SJCRH30 (cell line): ENCODE measurements around the gene TRIP6. TPM values are rescaled to one million over a fixed set of nuclear protein-coding genes. Genes with fewer than 3 reads are reported as not detected.

ENCODE experiments used
- DNase-seq, 2 experiments: peaks; one replicate each; pipeline ENCODE4 v3.0.0-alpha.2; 2015 to 2020
- H3K27ac ChIP-seq: fragments of 250-450 bp; sonication (Bioruptor Pico); 2 replicates; pipeline ENCODE4 v1.5.1; 2020; ENCODE audit warnings: mild to moderate bottlenecking, moderate library complexity
- H3K27me3 ChIP-seq: fragments of 250-450 bp; sonication (Bioruptor Pico); 2 replicates; pipeline ENCODE4 v1.5.1; 2020; ENCODE audit warnings: mild to moderate bottlenecking, moderate library complexity
- H3K36me3 ChIP-seq: fragments of 250-450 bp; sonication (Bioruptor Pico); 2 replicates; pipeline ENCODE4 v1.5.1; 2020; ENCODE audit warnings: mild to moderate bottlenecking, moderate library complexity
- H3K4me1 ChIP-seq: fragments of 250-450 bp; sonication (Bioruptor Pico); 2 replicates; pipeline ENCODE4 v1.5.1; 2020; ENCODE audit warnings: mild to moderate bottlenecking, moderate library complexity
- H3K4me3 ChIP-seq: fragments of 250-450 bp; sonication (Bioruptor Pico); 2 replicates; pipeline ENCODE4 v1.5.1; 2020; ENCODE audit warnings: mild to moderate bottlenecking, moderate library complexity
- H3K9me3 ChIP-seq: fragments of 250-450 bp; sonication (Bioruptor Pico); replicated peaks from 2 replicates; pipeline ENCODE4 v1.5.1; 2020; ENCODE audit warnings: mild to moderate bottlenecking, moderate library complexity
- total RNA-seq: library from RNA; depleted of rRNA; stranded (reverse); fragments of >200 nt; shearing (Covaris generic); gene quantifications from 2 replicates; pipeline ENCODE4 v1.2.3, GENCODE V29; 2014

Gene TRIP6
- total RNA-seq, 1 experiment from 2014 or later = 49.3 TPM

DNA sequence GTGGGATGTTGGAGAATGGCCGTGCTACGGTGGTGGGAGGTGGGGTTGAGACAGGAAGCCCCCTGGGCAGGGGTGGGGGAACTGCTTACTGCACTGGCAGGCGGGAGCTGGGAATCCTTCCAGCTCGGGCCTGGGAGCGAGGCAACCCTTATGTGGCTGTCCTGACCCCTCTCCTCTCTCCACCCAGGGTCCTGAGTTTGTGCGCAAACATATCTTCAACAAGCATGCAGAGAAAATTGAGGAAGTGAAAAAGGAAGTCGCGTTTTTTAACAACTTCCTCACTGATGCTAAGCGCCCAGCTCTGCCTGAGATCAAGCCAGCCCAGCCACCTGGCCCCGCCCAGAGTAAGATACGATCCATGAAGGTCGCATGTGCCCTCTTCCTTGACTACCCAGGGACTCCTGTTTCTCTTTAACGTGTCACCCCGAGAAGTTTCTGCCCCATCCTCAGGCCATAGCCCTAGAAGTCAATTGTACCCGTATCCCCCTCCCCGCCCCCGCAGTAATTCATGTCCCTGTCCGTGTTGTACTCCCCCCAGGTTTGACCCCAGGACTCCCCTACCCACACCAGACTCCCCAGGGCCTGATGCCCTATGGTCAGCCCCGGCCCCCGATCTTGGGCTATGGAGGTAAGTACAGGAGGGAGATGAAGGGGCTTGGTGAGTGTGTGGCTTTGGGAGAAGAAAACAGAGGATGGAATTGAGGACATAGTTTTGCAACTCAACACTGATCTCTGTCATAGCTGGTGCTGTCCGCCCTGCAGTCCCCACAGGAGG, 20.5 kb downstream of the TRIP6 start:
- H3K36me3 ChIP-seq = peaks cover 64% of the 10 kb centered on the region
- H3K9me3 ChIP-seq = no peaks in the 10 kb centered on the region
- H3K4me1 ChIP-seq = no peaks in the 10 kb centered on the region; the same call in 1 of the 2 replicates
- H3K4me3 ChIP-seq = no peak overlapping the region
- H3K27me3 ChIP-seq = no peaks in the 10 kb centered on the region
- DNase-seq = no peak
- H3K27ac ChIP-seq = no peak overlapping the region

DNA sequence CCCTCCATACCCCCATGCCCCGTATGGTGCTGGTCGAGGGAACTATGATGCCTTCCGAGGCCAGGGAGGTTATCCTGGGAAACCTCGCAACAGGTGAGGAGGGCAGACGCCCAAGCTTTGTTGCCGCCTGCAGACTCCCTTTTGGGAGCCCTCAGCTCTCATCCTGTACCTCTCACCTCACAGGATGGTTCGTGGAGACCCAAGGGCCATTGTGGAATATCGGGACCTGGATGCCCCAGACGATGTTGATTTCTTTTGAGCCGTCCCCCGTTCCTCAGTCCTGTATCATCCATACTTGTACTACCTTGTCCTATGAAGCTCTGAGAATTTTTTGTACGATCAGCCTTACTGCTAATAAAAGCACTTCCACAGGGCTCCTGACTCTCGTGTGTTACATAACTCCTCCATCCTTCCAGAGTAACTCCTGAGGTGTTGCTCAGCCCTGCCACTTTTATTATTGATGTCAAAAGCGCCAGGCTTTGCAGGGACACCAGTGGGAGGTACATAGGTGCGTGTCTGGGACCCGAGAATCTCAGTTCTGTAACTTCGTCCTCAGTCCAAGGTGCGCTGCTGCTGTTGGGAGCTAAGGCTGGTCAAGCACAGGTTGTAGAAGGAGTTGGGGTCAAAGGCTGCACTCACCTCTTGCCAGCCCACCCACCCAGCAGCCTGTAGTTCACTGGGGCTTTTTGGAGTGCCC, 21.3 kb downstream of the TRIP6 start:
- H3K36me3 ChIP-seq = peaks cover 57% of the 10 kb centered on the region
- H3K4me3 ChIP-seq = peak overlapping the region; percentile 70
- no peak for DNase-seq
- no peaks in the 10 kb centered on the region; the same call in 1 of the 2 replicates for H3K4me1 ChIP-seq
- H3K27ac ChIP-seq = peak overlapping the region; percentile 61; the same call in 1 of the 2 replicates
- no peaks in the 10 kb centered on the region for H3K9me3 ChIP-seq
- H3K27me3 ChIP-seq = no peaks in the 10 kb centered on the region

GRCh38 chr7:100888988-100889750, 22.0 kb downstream of the TRIP6 start, which contains the start of gene UFSP1:
UFSP1 (minus strand) TSS chr7:100889715; CDS start chr7:100889271, 444 bp downstream.
- Histone ChIP-seq H3K9me3 (no peaks in the 10 kb centered on the region), H3K36me3 (peaks cover 49% of the 10 kb centered on the region), H3K4me1 (no peaks in the 10 kb centered on the region; the same call in 1 of the 2 replicates), H3K27ac (peak within 1 kb of the TSS; percentile 70), H3K27me3 (no peaks in the 10 kb centered on the region), H3K4me3 (peak within 1 kb of the TSS; percentile 70)
- DNase-seq = no peak

DNA sequence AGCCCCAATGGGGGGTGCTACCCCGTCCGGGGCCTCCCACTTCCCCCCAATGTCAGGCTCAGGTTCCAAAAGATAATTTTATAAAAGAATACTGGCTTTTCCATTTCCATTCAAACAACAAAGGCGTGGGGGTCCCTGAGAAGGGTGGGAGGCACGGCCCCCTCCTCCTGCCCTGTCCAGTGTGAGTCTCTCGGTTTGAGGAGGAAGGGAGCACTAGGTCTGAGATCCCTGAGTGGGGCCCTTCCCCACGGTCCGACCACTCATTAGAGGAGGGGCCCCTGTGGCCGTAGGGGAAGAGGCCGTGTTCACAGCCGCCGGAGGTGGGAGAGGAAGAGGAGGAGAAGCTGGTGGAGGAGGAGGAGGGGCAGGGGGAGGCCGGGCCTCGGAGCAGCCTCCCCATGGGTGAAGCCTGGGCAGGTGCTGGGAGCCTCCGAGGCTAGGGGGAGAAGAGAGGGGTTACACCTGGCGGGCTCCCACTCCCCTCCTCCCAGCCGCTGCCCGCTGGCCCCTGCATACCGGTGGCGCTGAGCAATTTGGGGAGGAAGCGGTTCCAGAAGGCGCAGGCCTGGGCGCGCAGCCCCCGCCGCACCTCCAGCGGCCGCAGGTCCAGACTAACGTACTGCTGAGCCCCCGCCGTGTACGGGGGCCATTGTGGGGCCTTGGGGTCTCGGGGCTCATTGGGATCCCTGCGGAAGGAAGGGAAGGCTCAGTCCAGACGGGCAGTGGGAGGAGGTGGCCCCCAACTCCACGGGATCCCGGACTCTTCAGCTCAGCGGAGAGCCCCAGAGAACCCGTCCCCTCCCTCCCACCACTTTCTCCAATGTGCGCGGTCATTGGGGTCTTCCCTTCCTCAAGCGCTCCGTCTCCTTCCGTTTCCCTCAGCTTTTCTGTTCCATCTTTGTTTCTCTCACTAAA, 23.7 kb downstream of the TRIP6 start:
- Histone ChIP-seq H3K27me3 (peaks cover 5% of the 10 kb centered on the region), H3K4me1 (no peaks in the 10 kb centered on the region; the same call in 1 of the 2 replicates), H3K27ac (peak overlapping the region; percentile 70), H3K9me3 (no peaks in the 10 kb centered on the region), H3K36me3 (peaks cover 33% of the 10 kb centered on the region), H3K4me3 (peak overlapping the region; percentile 70)
- no peak for DNase-seq

GRCh38 chr7:100891568-100892247, 24.5 kb downstream of the TRIP6 start:
- Histone ChIP-seq H3K9me3 (no peaks in the 10 kb centered on the region), H3K27me3 (peaks cover 11% of the 10 kb centered on the region), H3K36me3 (peaks cover 25% of the 10 kb centered on the region), H3K27ac (no peak overlapping the region), H3K4me3 (no peak overlapping the region), H3K4me1 (no peaks in the 10 kb centered on the region; the same call in 1 of the 2 replicates)
- no peak for DNase-seq

GRCh38 chr7:100892364-100893317, 25.5 kb downstream of the TRIP6 start:
- no peak for DNase-seq
- H3K9me3 ChIP-seq = no peaks in the 10 kb centered on the region
- H3K4me1 ChIP-seq = no peaks in the 10 kb centered on the region; the same call in 1 of the 2 replicates

DNA sequence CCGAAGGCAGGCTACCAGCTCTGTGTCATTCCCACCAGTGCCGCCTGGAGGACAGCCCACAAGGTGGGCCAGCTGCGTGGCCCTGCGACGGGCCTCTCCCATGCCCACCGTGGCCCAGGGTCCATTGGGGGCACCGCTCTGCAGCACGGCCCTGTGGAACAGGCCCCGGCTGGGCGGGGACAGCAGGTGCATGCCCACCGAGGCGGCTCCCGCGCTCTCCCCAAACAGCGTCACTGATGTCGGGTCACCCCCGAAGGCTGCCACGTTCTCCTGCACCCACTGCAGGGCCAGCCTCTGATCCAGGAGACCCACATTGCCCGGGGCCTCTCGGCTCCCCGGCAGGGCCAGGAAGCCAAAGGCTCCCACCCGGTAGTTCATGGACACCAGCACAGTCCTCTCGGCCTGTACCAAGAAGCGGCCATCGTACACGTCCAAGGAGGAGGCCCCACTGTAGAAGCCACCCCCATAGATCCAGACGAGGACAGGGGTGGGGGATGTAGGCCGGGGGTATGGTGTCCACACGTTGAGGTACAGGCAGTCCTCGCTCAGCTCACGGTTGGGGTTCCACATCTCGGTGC, 26.2 kb downstream of the TRIP6 start:
- Histone ChIP-seq H3K4me1 (no peaks in the 10 kb centered on the region; the same call in 1 of the 2 replicates), H3K4me3 (no peak overlapping the region), H3K27ac (no peak overlapping the region), H3K36me3 (peaks cover 8% of the 10 kb centered on the region), H3K27me3 (peaks cover 11% of the 10 kb centered on the region), H3K9me3 (no peaks in the 10 kb centered on the region)
- no peak for DNase-seq

More at GRCh38 chr7:100892364-100893317, 25.5 kb downstream of the TRIP6 start:
- peaks cover 16% of the 10 kb centered on the region for H3K36me3 ChIP-seq
- H3K27me3 ChIP-seq = peaks cover 11% of the 10 kb centered on the region
- H3K4me3 ChIP-seq = no peak overlapping the region
- H3K27ac ChIP-seq = no peak overlapping the region

GRCh38 chr7:100893910-100894721, 26.9 kb downstream of the TRIP6 start:
- H3K27me3 ChIP-seq = peaks cover 11% of the 10 kb centered on the region
- H3K4me3 ChIP-seq = peak overlapping the region; percentile 50
- H3K36me3 ChIP-seq = peaks cover 1% of the 10 kb centered on the region
- no peaks in the 10 kb centered on the region for H3K9me3 ChIP-seq
- H3K4me1 ChIP-seq = no peaks in the 10 kb centered on the region; the same call in 1 of the 2 replicates
- no peak overlapping the region for H3K27ac ChIP-seq
- DNase-seq = no peak

DNA sequence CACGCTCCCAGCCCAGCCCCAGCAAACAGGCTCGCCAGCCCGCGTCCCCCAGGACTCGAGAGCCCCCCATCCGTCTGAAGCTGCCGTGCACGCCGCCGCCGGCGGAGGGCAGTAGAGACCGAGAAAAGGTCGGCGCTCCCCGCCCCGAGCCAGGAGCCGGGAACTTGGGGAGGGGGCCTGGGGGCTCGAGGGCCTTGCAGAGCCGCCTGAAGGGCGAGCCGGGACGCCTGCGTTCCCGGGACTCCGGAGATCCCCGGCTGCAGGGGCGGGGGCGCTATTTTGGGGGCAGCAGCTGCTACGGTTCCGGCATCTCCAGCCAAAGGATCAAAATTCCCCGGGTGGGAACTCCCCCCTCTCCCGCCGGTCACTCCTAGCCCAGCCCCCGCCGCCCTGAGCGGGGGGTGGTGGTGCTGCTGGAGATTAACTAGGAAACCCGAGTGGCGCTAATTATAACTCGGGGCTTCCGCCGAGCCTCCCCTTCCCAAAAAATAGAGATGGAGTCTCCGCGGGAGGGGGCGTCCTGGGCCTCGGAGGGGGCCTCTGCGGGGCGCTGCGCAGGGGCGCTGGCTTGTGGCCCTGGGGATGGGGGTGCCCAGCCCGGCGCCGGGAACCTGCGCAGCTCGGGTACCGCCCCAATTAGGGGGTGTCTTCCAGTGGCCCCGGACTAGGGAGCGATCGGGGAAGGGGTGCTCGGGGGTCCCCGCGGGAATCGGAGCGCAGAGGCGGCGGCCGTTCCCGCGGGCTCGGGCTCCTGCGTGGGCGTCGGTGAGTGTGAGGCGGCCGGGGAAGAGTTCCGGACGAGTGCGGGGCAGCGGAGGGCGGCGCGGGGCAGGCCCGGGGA, 27.9 kb downstream of the TRIP6 start:
- Histone ChIP-seq H3K27ac (no peak overlapping the region), H3K9me3 (no peaks in the 10 kb centered on the region), H3K4me1 (no peaks in the 10 kb centered on the region; the same call in 1 of the 2 replicates), H3K4me3 (peak overlapping the region; percentile 50), H3K36me3 (no peaks in the 10 kb centered on the region), H3K27me3 (peaks cover 11% of the 10 kb centered on the region)
- DNase-seq = peak; percentile 61 to 76

GRCh38 chr7:100895701-100895955, 28.4 kb downstream of the TRIP6 start, which contains the start of gene ACHE:
ACHE (minus strand) TSS chr7:100895888; CDS start chr7:100894232, 1,656 bp downstream.
- peak within 1 kb of the TSS; percentile 50 for H3K4me3 ChIP-seq
- H3K4me1 ChIP-seq = no peaks in the 10 kb centered on the region; the same call in 1 of the 2 replicates
- H3K27me3 ChIP-seq = peaks cover 11% of the 10 kb centered on the region
- no peak for DNase-seq
- H3K36me3 ChIP-seq = no peaks in the 10 kb centered on the region
- H3K9me3 ChIP-seq = no peaks in the 10 kb centered on the region
- H3K27ac ChIP-seq = no peak within 1 kb of the TSS
